NCI-H1048 (cell line): ENCODE results near the gene FAIM2.

Source experiments
- DNase-seq: peaks from one replicate; lab custom pipeline; 2025; lab: John Stamatoyannopoulos, UW

Gene FAIM2

DNA sequence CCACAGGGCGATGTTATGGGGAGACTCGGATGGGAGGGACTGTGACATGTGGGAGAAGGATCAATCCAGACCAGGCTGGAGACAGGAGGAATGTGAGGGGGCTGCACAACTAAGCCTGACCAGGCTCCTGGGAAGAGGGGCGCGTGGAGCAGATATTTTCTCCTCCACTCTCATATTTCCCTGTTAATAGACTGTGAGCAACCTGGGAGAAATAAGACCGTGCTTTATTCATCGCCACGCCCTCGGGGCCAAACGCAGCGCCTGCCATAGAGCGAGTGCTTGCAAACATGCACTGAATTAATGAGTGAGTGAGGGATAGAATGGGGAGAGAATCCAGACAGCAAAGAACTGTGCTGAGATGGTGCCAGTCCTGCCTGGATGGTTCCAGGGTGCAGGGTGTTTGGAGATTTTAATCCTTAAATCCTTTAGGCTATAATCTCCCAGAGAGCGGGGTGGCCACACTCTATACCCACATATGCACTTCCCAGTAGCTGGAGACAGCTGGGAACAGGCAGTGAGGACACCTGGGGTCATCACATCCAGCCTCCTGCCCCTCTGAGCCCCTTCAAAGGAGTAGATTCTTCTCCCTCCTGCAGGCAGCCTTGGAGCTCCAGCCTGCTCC is 13.6 kb upstream of the FAIM2 start:
- DNase-seq, result no peak

DNA sequence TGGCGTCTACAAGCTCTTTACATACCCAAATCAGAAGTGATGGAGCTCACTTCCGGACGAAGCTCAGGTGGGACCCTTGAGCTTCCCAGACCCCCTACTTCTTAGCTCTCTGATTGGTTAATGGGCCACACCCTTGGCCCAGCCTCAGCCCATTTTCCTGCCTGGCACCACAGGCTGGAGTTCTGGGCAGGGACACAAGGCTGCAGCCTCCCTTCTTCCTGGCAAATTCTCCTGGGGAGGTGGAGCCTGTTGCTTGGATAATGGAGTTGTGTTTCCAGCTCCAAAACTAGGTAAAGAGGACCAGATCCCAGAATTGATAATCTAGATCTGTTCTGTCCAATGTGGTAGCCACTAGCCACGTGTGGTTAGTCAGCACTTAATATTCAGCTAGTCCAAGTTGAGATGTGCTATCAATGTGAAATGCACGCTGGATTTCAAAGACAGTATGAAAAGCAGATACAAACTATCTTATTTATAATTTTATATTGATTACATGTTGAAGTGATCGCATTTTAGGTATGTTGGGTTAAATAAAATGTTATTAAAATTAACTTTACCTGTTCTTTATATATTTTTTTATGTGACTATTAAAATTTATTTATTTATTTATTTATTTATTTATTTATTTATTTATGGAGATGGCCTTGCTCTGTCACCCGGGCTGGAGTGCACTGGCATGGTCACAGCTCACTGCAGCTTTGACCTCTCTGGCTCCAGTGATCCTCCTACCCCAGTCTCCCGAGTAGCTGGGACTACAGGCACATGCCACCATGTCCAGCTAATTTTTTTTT is 12.6 kb upstream of the FAIM2 start:
- DNase-seq, result no peak

DNA sequence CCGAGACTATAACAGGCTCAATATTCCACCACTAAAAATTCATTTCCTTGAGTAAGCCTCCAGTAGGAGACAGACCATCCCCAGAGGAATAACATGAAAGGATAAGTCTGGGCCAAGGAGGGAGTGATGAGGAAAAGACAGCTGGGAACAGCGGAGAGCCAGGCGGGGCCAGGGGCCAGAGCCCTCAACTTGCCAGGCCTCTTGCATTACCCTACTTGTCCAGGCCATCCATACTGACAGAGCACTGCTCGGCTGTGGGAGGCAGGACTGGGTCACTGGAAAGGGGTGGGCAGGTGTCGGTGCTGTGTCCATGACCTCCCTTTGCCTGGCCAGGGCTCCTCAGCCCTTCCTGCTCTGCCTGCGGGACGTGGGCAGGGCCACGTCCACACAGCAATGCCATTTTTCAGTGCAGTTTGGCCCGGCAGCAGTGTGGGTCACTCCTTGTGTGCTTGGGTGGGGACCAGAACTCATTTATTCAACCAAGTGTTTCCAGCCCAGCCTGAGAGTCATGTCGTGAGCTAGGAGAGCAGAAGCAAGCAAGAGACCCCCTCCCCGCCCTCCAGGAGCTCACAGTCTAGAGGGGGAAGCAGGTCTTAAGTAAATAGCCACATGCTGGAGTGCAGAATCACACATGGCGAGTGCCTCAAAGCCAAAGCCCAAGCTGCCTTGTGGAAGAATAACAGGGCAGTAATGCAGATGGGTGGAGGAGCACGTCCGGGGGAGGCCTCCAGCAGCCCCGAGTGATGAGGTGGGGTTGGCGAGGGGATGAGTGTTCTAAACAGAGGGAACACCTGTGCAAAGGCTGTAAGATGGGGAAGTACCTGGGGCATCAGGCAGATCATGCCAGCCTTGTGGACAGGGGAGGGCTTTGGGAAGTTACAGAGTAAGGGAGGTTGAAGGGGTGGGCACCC is 8.9 kb upstream of the FAIM2 start:
- no peak for DNase-seq

DNA sequence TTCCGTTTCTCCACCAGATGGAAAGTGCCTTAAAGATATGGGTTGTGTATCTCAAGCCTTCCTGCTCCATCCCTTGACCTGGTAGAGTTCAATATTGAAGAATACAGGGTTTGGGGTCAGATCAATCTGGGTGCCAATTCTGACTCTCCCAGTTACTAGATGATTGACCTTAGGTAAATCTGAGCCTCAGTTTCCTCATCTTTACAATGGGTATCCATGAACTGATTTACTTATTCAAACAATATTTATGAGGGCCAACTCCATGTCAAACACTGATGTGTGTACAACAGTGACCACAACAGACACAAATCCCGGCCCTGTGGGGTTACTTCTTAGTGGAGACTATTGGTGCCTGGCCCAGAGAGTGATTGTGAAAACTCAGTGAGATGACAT is 7.5 kb upstream of the FAIM2 start:
- no peak for DNase-seq

DNA sequence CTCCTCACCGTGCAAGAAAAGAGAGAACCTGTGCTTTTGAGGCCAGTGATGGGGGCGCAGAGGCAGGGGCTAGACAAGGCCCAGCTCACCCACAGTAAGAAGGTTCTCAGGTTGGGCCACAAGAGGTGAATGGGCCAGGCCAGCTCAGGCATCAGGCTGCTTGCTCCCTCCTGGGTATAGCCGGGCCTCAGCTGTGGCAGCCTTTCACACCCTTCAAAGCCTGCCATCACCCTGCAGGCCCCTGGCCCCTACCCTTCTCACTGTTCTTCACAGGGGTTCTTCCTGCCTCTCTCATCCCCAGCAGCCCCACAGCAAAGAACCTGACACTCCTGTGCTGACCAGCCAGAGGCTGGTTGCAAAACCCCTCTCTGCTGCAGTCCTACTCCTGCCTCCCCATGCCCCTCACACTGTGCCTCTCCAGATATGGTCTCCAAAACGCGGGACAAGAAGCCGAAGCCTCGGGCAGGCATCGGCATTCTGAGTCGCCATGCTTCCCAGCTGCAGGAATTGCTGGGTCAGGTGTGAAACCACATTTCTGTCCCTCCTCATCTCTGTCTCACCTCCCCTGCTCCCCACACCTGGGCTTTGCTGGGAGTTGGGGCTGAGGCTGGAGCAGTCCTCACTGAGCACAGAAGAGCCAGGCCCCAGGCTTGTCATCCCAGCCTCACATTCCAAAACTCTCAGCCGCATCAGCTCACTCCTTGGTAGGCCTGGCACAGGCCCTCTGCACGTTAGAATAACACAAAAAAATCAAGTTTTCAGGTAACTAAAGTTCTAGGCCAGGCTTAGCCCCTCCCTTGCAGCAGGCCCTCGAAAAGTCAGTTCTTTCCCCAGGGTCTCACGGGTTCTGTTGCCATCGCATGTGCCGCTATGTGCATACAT is 6.9 kb upstream of the FAIM2 start:
- no peak for DNase-seq

DNA sequence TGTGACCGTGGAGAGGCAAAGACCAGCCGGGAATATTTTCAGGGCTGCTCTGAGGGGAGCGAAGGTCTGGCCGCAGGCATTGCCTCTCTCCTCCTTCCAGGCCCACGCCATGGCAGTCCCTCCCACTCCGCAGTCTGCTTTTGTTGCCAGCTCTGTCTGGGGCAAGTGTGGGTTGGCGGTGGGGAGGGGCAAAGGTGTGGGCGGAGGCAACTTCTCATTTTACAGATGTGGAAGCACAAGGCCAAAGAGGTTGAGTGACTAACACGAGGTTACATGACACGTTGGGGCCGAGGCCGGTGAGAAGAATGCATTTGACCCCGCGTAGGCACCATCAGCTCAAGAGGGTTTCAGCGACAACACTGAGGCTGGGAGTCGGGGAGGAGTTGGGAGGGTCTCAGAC is 6.1 kb upstream of the FAIM2 start:
- no peak for DNase-seq

DNA sequence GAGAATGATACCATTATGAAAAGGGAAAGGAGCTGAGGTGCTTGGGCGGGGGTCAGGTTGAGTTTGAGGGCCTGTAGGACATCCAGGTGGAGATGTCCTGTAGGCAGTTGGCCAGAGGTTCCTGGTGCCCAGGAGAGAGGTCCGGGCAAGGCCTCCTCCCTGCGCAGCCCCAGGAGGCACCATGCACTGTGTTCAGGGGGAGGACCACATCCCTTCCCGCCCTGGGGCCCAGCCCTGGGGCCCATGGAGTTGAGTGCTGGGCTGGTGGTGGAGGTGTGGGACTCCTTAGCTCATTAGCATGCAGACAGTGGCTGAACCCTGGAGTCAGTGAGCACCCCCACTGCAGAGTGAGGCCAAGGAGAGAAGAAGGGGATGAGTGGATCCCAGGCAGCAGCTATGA is 5.7 kb upstream of the FAIM2 start:
- DNase-seq, result no peak

DNA sequence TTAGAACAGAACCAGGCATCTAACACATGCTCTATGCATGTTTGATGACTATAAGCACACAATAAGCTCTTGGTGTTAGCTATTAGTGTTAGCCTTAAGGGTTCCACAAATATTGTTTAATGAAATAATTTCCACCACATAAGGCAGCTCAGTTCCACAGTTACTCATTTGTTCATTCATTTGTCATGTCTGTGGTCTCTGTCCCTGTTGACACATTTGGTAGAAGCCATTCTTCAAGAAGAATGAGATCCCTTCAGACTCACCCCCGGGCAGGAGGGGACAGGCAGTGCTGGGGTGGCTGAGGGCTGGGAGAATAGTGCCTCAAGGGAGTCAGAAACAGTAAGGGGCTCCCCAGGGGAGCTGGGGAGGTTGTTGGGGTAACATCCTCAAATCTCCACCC is 3.7 kb upstream of the FAIM2 start:
- no peak for DNase-seq

DNA sequence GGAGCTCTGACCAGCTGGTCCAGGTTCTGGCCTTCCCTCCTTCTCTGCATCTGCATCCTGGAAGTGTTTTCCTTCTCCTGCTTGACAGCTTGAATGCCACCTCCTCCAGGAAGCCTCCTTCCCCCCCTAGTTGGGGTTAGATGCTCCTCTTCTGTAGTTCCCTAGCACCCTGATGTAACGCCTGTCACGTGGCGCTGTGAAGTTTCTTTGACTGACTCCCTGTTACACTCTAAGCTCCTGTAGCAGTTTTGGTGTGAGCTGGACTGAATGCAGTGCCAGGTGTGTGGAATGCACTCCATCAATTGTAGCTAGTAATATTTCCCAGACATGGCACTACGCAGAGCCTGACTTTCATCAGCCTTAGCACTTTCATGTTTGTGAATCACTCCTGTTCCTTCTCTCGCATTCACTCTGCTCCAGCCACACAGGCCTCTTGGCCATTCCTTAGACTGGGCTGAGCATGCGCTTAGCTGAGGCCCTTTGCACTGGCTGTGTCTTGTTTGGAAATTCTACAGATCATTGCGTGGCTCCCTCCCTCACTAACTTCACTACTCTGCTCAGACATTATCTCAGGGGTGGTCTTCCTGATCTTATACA is 2.1 kb upstream of the FAIM2 start:
- no peak for DNase-seq

DNA sequence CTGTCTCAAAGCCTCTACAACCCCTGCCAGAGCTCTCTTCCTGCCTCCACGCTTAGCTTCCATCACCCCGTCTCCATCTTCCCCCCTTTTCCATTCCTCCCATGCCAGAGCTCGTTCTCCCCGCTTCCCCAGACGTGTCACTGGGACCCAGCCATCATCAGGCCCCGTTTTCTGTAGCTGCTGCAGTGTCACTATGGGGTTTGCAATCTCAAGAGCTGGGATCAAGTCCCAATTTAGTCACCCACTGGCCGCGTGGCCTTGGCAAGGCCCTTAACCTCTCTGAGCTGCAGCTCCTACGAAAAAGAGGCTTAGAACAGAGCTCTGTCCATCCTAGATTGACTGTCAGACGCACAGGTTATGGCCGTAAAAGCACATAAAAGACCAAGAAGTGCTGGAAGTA is 901 bp upstream of the FAIM2 start:
- no peak for DNase-seq

DNA sequence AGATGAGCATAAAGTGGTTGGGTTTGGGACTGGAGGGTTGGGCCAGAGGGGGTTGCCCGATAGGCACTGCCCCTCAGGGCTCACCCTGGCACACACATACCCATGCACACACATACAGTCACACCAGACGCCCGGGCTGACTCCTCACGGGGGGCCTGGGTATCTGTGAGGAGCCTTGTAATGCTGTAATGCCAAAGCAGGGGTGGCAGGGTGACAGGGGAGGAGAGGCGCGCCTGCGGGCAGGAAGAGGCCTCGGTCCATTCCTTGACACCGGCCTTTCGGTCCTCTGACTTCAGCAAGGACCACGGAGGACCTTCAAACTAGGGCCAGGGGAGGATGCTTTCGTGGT is 375 bp downstream of the FAIM2 start:
- DNase-seq, result no peak

DNA sequence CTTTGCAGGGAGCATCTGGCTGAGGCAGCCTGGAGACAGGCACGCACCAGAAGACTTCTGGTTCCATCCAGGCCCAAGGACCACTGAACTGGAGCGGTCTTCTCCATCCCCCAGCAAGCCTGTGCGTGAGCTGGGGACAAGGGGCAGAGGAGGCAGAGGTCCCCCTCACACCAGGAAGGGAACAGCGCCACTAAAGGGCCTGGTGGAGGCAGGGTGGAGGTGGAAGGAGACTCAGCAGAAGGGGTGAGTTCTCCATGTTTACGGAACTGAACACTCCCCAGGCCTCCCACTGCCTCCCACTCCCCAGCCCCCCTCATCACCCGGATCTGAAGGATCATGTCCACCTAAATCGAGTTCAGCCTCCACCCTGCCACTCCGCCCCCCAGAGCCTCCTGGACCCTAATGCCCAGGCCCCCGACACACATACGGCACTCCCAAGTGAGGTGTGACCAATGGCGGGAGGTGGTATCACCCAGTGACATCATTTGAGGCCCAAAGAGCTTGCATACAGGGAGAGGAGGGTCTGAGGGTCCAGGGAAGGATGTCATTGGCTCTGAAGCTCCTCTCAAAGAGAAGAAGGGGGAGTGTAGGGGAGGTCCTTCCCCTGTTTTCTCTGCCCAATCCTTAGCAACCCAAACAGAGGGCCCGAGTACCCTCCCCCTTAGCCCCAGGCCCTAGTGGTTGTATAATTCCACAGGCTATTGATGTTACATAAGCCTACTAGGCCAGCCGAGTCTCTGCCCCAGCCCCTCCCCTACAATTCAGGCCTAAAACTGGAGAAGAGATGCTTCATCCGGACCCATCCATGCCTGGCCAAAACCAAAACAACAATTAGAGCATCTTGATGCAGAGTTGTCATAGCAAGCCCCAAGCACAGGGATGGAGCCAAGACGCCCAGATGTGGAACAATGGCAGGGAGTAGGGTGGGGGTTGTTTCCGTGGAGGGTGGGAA is 1.0 kb downstream of the FAIM2 start:
- no peak for DNase-seq

DNA sequence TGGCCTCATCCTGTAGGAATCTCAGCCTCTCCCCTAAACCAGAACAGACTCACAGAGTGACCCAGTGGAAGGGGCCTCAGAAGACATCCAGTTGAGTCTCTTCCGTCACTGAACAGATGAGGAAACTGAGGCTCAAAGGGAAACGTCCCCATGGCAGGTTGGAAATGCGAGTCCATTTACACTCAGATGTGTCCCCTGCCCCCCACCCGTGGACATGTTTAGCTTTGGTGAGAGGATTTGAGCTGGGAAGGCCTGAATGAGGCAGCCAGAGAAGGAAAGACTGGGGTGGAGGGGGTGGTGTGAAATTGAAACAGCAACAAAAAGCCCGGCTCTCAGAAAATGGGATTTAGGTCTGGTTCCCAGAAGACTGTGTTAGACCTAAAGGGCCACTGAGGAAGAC is 1.7 kb downstream of the FAIM2 start:
- no peak for DNase-seq

DNA sequence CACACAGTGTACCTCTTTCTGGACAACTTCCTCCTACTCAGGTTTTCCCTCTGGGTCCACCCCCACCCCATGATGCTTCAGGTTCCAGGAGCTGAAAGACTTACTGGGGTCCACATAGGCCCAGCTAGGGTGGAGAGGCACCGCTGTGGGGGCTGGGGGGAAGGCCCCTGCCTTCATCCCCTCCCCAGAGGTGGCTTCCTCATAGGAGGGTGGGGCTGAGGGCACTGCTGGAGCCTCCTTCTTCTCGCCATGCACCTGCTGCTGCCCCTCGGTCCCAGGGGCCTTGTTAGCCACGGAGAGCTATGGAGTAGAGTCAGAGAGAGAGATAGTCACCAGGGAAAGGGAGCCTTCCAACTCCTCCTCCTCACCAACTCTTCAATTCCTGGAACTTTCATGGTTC is 2.7 kb downstream of the FAIM2 start:
- no peak for DNase-seq

DNA sequence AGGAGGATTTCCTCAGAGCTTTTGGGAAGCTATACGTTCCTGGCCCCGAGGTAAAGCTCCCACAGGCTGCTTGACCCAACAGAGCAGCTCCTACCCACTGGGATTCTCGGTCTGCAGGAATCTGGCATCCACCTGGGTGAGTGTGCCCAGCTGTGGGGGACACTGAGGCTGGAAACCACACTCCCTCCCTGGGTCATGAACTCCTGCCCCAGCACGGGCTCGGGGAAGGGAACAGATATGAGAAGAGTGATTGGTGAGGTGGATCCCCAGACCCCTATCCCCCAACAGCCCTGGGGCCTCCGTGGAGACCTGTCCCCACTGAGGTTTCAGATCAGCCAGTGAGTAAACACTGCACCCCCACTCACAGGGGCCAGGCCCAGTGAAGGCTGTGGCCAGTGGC is 3.3 kb downstream of the FAIM2 start:
- DNase-seq, result no peak

DNA sequence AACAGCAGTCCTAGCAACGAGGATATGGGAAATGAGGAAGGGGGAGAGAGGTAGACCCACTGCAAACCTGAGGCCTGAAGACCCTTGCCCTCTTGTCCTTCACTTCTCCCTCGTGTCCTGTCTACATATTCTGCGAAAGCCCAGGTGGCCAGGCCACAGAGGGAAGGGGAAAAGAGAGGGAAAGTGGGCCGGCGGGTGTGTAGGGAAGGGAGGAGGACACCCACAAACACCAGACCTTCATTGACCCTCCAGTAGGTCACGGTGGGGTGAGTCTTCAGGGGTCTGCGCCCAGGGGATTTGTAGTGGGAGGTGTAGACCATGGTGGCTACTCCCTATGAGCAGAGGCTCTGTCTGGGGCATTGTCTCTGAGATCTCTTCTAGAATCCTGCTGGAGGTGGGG is 3.8 kb downstream of the FAIM2 start:
- no peak for DNase-seq

DNA sequence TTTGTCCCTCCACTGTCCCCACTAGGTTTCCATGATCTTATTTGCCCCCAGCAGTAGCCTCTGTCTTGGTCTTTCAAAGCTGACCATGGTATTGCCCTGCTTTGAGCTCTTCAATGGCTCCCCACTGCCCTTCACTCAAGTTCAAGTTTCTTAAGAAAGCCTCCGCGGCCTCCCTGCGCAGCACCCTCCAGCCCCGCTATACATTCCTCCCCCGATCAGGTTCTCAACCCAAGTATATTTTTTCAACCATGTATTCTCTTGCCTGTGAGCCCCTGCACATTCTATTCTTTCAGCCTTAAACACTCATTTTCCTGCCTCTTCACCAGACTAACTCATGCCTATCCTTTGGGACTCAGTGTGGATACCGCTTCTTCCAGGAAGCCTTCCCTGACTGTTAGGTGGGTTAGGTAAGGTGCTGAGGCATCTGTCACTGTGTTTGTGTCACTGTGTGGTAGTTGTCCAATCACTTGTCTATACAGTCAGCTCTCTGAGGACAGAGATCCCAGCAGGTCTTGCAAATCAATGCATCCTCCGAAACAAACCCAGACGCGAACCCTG is 4.3 kb downstream of the FAIM2 start:
- no peak for DNase-seq

DNA sequence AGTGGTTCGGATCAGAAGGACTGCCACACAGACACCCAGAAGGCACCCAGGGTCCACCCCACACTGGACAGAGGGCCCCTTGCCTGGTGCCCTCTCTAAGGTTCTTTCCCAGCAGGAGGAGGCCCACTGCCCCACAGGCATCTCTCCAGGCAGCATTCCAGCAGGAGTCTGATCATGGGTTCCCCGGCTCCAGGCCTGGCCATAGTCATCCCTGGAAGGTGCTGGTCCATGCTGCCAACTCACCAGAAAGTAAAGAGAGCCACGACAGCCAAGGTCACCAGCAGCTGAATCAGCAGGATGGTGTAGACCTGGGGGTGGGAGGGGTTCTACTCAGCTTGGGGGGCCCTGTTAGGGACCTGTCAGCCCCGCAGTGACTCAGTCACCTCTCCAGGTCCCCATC is 6.4 kb downstream of the FAIM2 start:
- DNase-seq, result no peak

DNA sequence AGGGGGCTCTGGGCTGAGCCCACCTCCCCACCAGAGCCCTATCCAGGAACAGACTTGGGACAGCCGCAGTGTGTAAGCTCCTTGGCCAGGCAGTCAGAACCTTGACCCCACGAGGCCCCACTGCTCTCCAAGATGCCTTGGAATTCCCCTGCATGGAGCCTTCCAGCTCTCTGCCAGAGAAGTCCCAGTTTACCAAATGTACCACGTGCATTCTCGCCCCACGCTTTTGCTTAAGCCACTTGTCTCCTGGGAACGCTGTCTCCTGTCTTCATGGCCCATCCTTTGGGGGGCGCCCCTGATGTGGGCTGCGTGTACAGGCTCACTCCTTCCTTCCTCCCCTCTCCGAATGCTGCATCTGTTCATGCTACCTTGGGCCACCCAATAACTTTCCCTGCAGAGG is 7.9 kb downstream of the FAIM2 start:
- DNase-seq, result no peak

DNA sequence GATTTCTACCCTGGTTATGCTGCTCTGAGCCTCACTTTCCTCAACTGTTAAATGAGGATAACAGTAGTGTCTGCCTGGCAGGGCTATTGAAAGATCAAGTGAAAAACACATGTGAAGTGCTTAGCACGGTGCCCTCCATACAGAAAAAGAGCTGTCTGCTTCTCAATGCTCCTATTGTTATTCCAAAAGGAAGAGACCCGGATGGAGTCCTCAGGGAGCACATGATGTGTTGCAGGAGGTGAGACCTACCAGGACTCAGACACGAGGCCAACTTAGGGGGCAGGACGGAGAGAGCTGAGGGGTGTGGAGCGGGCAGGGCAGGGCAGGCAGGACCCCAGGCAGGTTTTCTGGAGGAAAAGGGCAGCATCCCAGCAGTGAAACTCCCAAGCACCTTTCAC is 8.9 kb downstream of the FAIM2 start:
- no peak for DNase-seq
